ENCODE results near the gene RBPJ. TPM values are rescaled to one million over a fixed set of nuclear protein-coding genes. Genes with fewer than 3 reads are reported as not detected.
"Not testable (repeated sequence)": the region's sequence is repeated elsewhere in the genome, so short reads cannot be mapped to it uniquely, and the experiment has no call there.

The RBPJ gene
- total RNA-seq, 2 donors from 2014 or later: 32.6 to 53.2 TPM

DNA sequence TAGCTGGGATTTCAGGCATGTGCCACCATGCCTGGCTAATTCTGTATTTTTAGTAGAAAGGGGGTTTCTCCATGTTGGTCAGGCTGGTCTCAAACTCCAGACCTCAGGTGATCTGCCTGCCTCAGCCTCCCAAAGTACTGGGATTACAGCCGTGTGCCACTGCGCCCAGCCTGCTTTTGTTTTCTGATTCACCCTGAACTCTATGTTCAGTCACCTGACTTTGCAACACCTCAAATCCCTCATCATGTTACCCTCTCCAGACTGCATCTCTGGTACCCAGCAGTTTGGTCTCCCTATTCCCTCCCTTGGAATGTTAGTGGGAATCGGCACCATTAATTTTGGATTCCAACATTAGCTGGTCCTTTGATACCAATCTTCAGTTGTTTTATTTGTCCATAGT, 81.2 kb downstream of the RBPJ start:
- ATAC-seq; DNase-seq; intact Hi-C loops (cut with DNase I, micrococcal nuclease): not testable (repeated sequence)

DNA sequence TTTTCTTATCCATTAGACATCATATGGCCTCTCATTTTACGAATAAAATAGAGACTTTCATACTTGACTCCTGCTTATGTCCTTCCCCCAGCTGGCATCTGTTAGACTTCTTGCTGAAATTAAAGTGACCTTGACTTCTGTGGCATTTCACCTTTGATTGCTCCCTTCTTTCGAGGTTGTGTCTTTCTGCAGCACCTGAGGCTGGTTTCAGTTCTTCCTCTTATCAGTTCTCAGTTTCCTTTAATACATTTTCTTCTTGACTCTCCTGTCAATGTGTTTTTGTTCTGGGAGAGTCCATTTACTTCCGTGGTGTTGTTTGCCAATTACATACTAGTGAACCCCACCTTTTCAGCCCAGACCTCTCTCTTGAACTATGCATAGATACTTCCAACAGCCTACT, 81.6 kb downstream of the RBPJ start:
- DNase-seq (no peak), ATAC-seq (no peak)
- intact Hi-C loops (cut with DNase I, micrococcal nuclease): no loop called here

DNA sequence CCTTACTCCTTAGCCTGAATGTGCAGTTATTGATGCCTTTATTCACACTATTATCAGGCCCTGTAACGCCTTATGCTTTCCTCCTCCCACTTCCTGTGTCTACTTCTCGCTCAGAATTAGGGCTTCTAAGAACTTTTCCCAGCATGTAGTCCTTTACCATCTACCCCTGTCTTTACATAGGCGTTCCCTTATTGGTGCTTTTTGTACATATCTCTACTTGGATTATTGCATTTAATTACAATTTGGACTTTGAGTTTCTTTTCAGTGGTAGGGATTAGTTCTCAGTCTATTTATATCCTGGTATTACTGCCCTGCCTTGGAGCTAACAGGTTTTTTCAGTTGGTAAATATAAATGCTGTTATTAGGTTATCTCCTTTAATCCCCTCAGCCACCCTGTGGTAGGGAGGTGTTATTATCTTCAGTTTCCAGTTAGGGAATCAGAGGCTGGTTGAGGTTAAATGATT, 84.0 kb downstream of the RBPJ start:
- intact Hi-C loops (cut with DNase I, micrococcal nuclease): no loop called here

DNA sequence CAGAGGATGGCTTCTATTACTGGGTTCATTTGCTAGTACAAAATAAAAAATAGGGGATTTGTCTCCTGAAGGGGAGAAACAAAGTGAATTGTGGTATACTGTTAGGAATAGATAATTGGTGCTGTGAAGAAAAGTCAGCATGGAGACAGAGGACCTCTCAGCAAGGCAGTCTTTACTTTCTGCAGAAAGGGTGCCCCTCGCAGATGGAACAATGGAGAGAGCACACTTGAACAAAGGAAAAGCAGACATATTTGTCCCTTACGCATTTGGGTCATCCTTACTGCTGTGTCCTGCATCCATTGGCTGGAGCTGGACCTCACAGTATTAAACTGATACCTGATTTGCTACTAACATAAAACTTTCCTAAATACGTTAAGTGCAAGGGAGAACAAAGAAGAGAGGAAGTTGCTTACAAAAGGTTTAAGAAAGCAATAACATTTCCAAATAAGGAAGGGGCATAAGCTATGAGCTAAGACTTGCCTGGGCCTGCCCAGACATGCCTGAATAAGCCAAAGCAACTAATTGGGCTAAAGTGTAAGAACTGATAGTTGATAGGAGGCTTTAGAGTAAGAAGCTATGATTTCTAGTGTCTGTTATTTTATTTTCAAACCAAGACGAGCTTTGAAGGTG, 85.6 kb downstream of the RBPJ start:
- no peak for DNase-seq
- no peak for ATAC-seq
- intact Hi-C loops (cut with DNase I, micrococcal nuclease): no loop called here

More for the DNA sequence above, 84.0 kb downstream of the RBPJ start:
- peak; percentile 17 for ATAC-seq
- DNase-seq: no peak

DNA sequence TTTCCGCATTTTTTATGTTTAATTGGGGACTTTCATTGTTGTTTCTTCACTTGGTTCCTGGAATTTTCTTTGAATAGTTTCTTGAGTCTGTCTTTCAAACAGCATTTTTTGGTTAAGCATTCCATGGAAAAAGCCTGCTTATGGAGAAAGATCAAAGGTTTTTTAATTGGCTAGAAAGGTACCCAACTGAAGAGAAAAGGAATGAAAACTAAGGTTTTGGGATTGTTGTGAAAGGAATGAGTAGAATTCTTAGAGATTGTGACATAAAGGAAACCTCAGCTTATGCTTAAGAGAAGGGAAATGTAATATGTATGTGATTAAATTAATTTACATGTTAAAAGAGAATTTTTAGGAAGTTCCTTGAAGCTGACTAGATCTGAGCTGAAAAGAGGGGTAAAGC, 86.7 kb downstream of the RBPJ start:
- DNase-seq (no peak), ATAC-seq (no peak)
- intact Hi-C loops (cut with DNase I, micrococcal nuclease): no loop called here

DNA sequence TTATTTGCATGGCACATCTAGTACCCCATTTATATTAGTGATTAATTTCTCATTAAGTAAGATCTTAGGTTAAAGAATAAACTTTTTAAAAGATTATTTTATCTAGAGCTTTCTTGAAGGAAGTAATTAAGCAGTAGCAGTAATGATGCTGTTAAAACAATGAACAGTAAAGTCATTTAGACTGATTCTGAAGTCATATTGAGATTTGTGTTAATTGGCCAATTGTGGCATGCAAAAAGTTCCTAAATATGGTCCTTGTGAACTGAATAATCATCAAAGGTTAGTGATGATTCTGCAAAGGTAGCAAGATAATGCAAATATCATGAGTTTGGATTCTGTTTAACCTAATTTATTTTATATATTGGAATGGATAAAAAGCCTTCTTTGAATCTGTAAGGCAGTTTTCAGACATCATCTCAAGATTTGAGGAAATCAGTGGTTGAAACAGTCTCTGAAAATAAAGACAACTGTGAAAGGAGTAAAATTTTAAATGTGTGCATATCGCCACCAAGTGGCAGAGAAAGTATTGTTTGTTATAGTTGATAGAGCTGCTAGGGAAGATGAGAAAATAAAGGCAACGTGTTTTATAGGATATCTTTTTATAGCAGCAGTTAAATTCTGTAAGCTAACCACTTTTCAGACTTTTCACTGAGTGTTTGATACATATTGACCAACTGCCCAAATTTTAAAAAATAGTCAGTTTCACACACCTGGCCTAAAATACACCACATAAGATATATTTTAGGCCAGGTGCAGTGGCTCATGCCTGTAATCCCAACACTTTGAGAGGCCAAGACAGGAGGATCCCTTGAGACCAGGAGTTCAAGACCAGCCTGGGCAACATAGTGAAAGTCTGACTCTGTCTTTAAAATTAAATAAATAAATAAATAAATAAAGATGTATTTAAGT, 89.8 kb downstream of the RBPJ start:
- intact Hi-C loops (cut with DNase I, micrococcal nuclease): loop anchor here in 1 of 2 donors (5.0 to 10.0 kb wide), 2 partner anchors 78 to 326 kb away; no protein-coding TSS in a partner anchor
- DNase-seq (no peak), ATAC-seq (peak; percentile 78)

DNA sequence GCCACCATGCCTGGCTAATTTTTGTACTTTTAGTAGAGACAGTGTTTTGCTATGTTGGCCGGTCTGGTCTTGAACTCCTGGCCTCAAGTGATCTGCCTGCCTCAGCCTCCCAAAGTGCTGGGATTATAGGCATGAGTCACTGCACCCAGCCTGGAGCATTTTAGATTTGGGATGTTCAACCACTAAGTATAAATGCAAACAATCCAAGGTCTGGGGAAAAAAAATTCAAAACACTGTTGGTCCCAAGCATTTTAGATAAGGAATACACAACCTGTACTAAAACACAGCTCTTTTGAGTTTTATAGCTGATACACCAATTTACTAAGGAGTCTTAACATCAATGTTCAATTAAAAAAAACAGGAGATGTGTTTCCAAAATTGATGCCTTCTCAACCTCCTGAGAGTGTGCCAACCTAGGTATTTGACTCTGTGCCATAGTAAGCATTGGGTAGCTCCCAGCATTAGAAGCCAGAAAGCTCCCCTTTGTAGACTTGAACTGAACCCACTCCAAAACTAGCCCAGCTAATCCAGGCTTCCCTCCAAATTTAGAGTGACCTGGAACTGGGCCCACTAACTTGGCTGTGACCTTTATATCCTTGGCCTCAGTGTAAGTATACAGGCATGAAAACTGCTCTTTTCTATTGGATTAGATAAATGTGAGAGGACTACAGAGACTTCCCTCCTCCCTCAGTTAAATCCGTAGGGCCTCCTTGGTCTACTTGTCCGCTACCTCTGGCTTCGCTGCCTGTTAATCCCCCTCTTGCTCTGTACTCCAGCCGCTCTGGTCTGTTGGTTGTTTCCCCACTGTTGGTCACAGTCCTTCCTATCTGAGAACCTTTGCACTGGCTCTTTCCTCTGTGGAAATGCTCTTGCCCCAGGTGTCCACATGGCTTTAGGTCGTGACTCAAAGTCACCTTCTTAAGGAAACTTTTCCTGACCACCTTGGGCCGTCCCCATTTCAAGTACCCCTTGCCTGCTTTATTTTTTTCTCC, 91.9 kb downstream of the RBPJ start:
- ATAC-seq (peak; percentile 12), DNase-seq (peak in 1 of 2 donors; percentile 21)
- intact Hi-C loops (cut with DNase I, micrococcal nuclease): loop anchor here in 1 of 2 donors (5.0 to 10.0 kb wide), 2 partner anchors 80 to 328 kb away; no protein-coding TSS in a partner anchor

DNA sequence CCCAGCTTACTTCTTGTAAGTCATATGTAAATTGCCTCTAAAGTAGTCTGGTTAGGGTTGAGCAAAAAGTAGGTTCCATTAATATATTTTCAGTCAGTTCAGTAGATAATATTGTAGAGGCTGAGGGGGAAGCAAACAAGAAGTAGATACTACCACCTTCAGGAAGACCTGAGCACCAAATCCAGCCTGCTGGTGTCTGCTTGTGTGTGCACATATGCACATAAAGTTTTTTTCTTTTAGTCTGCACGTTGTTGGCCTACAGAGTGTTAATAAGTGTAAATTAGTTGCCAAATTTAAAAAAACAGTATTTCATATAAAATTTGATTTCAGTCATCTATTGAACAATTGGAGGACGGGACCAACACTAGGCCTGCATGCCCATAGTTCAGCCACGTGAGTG, 92.8 kb downstream of the RBPJ start:
- ATAC-seq: no peak
- intact Hi-C loops (cut with DNase I, micrococcal nuclease): loop anchor here in 1 of 2 donors (5.0 to 10.0 kb wide), 2 partner anchors 81 to 329 kb away; no protein-coding TSS in a partner anchor
- no peak for DNase-seq

DNA sequence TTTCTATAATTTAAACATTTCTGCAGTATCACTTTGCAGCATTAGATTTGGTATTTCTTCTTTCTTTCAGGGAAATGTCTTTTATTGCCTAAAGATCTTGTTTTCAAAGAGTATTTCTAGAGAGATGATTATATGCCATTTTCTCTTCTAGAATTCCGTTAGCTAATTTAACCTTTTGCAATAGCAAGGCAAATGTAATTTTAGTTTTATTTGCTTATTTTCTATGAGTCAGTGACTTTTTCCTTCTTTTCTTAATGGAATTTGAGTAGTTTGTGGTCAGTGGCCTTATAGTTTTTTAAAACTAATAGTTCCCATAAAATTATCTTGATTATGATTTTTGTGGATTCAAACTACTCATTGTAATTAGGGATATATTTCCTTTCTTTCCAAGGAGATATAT, 97.3 kb downstream of the RBPJ start:
- DNase-seq (no peak), ATAC-seq (no peak)
- intact Hi-C loops (cut with DNase I, micrococcal nuclease): loop anchor here in 1 of 2 donors (10.0 kb wide), 1 partner anchor 333 kb away; no protein-coding TSS in a partner anchor

DNA sequence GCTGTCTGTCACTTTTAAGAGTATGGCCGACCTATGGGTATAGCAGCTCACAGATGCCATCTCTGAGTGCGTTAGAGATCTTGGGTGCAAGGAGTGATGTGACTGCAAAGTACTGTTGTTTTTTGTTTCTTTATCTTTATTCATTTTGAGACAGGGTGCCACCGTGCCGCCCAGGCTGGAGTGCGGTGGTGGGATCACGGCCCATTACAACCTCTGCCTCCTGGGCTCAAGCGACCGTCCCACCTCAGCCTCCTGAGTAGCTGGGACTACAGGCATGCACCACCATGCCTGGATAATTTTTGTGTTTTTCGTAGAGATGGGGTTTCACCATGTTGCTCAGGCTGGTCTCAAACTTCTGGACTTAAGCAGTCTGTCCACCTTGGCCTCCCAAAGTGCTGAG, 98.0 kb downstream of the RBPJ start:
- ATAC-seq: no peak
- intact Hi-C loops (cut with DNase I, micrococcal nuclease): loop anchor here in 1 of 2 donors (10.0 kb wide), 1 partner anchor 334 kb away; no protein-coding TSS in a partner anchor
- DNase-seq: no peak

DNA sequence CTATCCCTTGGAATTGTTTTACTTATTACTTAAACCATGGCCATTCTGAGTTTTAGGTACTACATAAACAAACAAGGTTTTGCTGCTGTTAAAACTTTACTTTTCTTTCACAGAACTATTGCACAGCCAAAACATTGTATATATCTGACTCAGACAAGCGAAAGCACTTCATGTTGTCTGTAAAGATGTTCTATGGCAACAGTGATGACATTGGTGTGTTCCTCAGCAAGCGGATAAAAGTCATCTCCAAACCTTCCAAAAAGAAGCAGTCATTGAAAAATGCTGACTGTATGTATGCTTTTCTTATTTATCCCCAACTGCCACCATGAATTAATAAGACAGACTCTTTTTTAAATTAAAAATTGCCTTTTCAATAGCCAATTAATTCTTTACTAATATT, 99.6 kb downstream of the RBPJ start:
- no peak for DNase-seq
- intact Hi-C loops (cut with DNase I, micrococcal nuclease): no loop called here
- no peak for ATAC-seq

DNA sequence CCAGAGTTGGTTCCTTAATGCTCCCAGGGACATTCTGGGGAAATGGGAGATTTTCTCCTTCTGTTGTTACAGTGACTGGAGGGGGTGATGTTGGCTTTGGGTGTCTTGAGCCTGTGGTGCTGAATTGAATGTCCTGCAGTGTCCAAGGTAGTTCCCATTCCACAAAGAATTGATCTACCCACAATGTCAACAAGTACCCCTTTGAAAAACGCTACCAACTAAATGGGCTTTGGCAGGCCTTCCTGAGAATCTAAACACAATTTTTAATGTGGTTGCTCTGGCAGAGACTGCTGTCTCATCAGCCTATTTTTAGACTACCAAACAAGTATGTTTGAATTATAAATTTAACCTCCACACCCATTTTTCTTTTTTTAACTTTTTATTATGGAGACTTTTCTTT, 100.1 kb downstream of the RBPJ start:
- no peak for ATAC-seq
- intact Hi-C loops (cut with DNase I, micrococcal nuclease): no loop called here

DNA sequence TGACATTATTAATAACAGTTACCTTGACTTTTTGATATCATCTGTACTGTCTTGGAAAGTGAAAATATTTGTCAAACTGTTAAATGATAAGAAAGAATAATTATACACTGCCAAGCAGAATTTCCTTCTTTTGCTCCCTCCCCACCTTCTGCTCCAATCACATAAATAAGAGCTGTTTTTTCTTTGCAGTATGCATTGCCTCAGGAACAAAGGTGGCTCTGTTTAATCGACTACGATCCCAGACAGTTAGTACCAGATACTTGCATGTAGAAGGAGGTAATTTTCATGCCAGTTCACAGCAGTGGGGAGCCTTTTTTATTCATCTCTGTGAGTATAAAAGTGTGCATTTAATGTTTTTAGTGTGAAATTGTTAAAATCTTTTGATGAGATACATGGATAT, 103.3 kb downstream of the RBPJ start:
- intact Hi-C loops (cut with DNase I, micrococcal nuclease): no loop called here
- ATAC-seq (no peak), DNase-seq (no peak)

More for the DNA sequence above, 100.1 kb downstream of the RBPJ start:
- no peak for DNase-seq

DNA sequence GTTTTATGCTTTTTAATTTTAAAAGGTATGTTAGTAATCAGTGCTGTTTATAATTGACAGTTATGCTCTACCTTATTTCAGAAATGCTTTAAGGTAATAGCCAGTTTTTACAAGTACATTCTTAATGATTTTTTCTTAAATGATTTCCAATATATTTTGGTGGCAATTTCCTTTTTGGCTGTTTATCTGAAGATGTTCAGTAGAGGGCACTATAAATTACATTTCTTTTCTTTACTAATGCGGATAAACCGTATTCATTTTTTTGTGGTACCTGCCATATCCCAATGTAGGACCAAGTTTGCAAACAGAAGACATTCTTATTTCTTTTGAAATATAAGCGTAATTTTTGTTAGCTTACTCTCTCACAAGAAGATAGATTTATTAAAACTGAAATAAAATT, 104.0 kb downstream of the RBPJ start:
- intact Hi-C loops (cut with DNase I, micrococcal nuclease): no loop called here
- no peak for ATAC-seq
- DNase-seq: no peak

DNA sequence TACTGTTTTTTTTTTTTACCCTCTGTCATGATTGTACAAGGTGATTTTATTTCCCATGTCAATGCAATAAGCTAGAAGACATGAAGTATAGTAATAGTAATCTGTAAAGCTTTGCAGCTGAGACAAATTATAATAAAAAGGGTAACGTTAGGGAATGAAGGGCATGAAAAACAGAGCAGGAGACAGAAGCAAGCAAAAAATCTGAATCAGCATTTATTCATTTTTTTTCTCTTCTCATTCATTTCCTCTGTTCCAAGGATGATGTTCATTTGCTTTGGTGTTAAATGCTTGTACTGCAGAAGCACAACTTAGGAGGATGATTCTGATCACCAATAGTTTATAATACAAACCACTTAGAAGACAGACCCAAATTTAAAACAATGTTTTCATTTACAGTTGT, 105.1 kb downstream of the RBPJ start:
- no peak for DNase-seq
- intact Hi-C loops (cut with DNase I, micrococcal nuclease): no loop called here
- no peak for ATAC-seq

DNA sequence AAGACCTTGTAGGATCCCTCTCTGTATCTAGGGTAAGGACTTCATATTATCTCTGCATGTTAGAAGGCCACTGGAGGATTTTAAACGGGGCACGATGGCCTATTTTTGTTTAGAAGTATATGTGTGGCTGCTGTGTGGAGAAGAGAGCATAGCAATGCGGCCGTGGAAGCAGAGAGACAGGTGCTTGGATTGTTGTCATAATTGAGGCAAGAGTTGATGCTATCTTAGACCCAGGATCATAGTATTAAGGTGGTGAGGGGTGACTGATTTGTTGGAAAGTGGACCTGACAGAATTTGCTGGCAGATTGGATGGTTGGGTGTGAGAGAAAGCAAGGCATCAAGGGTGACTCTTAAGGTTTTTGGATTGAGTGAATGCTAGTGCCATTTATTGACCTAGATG, 106.1 kb downstream of the RBPJ start:
- intact Hi-C loops (cut with DNase I, micrococcal nuclease): no loop called here
- DNase-seq (no peak), ATAC-seq (no peak)

DNA sequence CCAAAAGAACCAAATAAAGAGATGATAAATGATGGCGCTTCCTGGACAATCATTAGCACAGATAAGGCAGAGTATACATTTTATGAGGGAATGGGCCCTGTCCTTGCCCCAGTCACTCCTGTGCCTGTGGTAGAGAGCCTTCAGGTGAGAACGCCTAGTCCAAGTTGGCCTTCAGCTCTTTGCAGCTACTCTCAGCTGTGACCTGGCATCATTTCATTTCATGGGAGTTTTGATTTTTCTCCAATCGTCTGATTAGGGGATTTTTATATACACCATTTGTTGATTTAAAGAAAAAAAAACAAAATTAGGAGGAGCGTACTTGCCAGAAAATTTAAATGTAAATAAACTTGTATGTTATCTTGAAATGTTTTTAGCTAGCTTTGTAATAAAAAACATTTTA, 109.1 kb downstream of the RBPJ start:
- intact Hi-C loops (cut with DNase I, micrococcal nuclease): no loop called here
- DNase-seq: no peak

DNA sequence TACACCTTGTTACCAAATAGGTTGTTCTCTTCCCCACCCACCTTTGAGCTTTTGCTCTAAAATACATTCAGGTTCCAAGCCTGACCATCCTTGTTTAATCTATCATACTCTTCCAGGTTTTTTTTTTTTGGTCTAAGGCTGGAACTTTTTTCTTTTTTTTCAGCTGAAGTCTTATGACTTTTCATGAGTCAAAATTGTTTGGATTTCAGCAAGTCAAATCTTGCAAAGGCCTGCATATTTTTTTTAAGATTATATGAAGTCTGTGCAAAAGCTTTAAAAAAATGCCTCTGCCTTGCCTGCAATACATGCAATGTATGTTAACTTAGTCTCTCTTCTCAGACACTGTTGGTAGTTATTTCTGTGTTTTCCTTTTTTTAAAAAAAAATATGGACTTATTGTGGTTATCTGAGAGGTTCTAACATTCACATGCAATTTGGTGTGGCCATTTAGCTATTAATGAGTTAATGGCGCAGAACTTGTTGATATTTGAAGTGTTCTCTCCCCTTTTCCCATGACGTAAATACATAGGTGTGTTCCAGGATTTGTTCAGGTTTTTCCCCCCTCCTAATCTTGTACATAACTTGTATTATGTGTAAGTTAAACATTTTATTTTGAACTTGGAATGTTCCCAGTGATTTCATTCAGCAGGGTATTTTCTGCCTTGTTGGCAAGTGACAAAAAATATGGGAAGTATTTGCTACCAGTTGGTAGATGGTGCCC, 110.8 kb downstream of the RBPJ start:
- intact Hi-C loops (cut with DNase I, micrococcal nuclease): no loop called here
- no peak for DNase-seq
- no peak for ATAC-seq

More for the DNA sequence above, 109.1 kb downstream of the RBPJ start:
- no peak for ATAC-seq

Data from left colon (tissue), 2 donors.